ENCODE data around the gene ZNG1A. TPM values are rescaled to one million over a fixed set of nuclear protein-coding genes. Genes with fewer than 3 reads are reported as not detected.

Gene ZNG1A
- total RNA-seq, 1 experiment from 2014 or later: 54.4 TPM

Other genes starting within 250 kb of the ZNG1A start
- 14.4 and 17.2 TPM in 2 replicates for gene WASHC1, start 149.6 kb downstream of the ZNG1A start, total RNA-seq (2022)
- gene FOXD4, start 60.6 kb downstream of the ZNG1A start, total RNA-seq (2022): 1.7 and 2.4 TPM in 2 replicates
- gene DOCK8, start 35.8 kb upstream of the ZNG1A start, total RNA-seq (2022): 0.15 and 0.50 TPM in 2 replicates

All from Calu3 (cell line).